GM13976 (cell line): ENCODE results near the gene ZFYVE28.

Experiments used
- DNase-seq: peaks from one replicate; pipeline ENCODE4 v3.0.0; 2012; ENCODE audit warnings: low spot score
- in situ Hi-C: fragments of 300-500 bp; cut with MboI; formaldehyde crosslinking; loops from one replicate; pipeline ENCODE4 v1.12.0; 2022; ENCODE audit warnings: low sequenced_read_pairs, mixed read lengths, inconsistent platforms; ENCODE audit not compliant: unreplicated experiment
- TF ChIP-seq, protein P1 (sequence below): IDR thresholded peaks from 2 replicates; pipeline ENCODE4 v1.5.1; 2012; ENCODE audit warnings: borderline replicate concordance, mild to moderate bottlenecking; ENCODE audit not compliant: insufficient read depth; ENCODE audit errors: extremely low read depth, missing control alignments, control extremely low read depth

ZFYVE28 gene

DNA sequence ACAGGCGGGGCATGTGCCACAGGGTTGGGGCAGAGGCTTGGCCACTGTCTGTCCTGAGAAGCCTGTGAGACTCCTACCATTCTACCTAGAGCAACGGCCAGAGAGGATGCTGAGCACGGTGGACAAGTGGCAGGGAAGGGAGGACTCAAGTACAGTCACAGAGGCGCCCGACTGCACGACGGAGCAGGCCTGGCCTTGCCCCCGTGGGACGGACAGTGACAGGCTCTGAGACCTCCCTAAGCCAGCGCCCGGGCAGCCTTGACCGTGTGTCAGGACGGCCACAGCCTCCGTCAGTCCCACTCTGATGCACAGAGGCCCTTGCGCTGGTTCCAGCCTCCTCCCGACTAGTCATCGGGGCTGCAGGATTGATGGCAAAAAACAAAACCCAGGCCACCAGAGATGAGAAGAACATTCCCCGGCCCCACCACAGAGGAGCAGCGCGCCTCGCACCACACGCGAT is 119.9 kb downstream of the ZFYVE28 start:
- TF ChIP-seq, protein P1, sequence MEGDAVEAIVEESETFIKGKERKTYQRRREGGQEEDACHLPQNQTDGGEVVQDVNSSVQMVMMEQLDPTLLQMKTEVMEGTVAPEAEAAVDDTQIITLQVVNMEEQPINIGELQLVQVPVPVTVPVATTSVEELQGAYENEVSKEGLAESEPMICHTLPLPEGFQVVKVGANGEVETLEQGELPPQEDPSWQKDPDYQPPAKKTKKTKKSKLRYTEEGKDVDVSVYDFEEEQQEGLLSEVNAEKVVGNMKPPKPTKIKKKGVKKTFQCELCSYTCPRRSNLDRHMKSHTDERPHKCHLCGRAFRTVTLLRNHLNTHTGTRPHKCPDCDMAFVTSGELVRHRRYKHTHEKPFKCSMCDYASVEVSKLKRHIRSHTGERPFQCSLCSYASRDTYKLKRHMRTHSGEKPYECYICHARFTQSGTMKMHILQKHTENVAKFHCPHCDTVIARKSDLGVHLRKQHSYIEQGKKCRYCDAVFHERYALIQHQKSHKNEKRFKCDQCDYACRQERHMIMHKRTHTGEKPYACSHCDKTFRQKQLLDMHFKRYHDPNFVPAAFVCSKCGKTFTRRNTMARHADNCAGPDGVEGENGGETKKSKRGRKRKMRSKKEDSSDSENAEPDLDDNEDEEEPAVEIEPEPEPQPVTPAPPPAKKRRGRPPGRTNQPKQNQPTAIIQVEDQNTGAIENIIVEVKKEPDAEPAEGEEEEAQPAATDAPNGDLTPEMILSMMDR, result no peak
- DNase-seq, result no peak
- in situ Hi-C loops, result no loop called here

DNA sequence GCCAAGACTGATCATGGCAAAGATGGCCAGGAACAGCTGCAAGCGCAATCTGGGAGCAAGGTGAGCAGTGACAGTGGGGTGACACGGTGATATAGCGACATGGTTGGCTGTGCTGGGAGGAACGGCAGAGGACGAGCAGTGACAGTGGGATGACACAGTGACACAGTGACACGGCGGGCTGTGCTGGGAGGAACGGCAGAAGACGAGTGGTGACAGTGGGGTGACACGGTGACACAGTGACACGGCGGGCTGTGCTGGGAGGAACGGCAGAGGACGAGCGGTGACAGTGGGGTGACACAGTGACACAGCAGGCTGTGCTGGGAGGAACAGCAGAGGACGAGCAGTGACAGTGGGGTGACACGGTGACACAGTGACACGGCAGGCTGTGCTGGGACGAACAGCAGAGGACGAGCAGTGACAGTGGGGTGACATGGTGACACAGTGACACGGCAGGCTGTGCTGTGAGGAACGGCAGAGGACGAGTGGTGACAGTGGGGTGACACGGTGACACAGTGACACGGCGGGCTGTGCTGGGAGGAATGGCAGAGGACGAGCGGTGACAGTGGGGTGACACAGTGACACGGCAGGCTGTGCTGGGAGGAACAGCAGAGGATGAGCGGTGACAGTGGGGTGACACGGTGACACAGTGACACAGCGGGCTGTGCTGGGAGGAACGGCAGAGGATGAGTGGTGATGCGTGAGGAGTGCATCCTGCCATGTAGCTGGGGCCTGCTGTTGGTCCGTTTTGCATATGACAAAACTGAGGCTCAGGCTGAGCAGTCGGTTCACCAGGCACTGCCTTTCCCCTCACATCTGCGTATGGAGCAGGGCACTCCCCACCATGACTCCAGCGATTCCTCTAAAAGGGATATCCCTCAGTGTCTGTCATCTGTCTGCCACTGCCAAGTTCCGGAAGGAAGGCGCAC is 120.6 kb downstream of the ZFYVE28 start:
- TF ChIP-seq, protein P1, result no peak
- no peak for DNase-seq
- in situ Hi-C loops, result no loop called here

DNA sequence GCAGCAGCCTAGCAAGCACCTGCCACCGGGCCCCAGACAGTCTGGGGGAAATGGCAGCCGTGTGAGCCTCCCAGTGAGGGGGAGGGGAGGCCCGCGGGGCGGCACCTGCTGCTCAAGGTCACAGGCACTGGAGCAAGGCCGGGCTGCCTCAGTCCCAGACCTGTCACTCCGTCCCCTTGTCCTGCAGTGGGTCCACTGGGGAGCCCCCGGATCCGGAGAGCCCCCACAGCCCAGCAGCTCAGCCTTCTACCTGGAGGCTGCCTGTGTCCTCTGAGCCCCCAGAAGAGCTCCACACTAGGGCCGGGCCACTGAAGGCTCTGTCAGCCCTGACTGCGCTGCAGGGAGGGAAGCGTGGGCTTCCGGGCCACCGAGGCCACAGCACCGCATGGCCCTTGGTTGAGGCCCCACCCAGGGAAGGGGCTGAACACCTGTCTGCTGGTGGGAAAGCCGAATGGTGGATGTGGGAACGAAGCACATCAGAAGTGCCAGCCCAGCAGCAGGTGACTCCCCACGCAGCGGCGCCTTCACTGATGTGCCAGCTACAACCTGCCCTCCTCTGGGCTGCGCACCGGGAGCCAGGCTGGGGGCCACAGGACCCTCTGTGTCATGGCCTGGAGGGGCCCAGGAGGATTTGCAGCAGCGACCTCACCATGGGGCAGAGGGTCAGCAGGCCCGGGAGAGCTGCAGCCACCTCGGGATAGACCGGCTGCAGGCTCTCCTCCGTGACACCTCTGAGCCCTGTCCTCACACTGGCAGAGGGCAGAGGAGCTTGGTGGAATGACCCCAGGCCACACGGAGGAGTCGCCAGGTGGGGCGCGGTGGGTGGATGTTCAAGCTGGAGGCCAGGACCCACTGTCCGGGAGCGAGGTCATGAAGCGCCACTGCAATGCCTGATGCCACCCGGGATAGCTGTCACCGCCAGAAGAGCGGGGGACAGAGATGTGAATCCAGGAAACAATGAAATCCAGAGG is 121.5 kb downstream of the ZFYVE28 start:
- TF ChIP-seq, protein P1, result no peak
- in situ Hi-C loops, result no loop called here
- DNase-seq, result no peak

DNA sequence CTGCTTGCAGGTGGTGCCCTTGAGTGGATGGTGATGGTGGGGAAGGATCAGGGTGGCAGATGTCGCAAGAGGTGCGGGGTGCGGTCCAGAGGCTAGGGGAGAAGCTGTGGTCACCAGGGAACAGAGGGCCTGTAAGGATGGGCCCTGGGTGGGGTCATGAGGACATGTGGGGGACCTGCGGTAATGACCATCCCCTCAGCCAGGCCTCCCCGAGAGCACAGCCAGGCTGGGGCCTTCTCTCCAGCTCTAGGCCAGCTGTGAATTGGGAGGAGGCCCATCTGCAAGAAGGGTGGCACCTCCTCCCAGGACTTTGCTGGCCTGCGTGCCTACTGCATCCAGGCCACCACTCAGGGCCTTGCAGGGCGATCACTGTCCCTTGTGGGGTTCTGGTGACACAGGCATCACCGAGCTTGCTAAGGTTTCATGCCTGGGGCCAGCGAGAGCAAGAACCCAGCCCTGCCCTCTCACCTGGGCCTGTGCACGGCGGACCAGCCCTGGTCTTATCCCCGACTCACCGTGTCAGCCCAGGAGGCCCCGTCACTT is 122.5 kb downstream of the ZFYVE28 start:
- no peak for DNase-seq
- in situ Hi-C loops, result no loop called here
- TF ChIP-seq, protein P1, result no peak

DNA sequence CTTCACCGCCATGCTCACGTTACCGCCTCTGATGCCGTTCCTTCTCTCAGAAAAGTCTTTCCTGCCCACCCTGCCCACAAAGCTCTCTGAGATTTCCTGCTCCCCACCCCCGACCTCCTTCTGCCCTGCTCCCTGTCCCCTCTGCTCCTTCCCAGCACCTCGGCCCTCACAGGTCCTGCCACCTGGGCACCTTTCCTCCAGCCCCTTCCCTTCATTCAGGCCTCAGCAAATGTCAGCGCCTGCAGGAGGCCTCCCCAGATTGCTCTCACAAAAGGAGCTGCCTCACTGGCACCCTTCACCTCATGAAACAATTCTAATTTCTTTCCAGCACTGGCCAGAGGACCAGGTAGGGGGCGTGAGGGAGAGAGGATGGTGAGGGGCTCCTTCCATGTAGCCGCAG is 122.9 kb downstream of the ZFYVE28 start:
- no peak for DNase-seq

More for the DNA sequence above, 122.9 kb downstream of the ZFYVE28 start:
- TF ChIP-seq, protein P1, result no peak
- in situ Hi-C loops, result no loop called here
